ENCODE data around the gene GNG3.

Gene GNG3

GRCh38 chr11:62676698-62677097, 30.8 kb upstream of the GNG3 start:
- H3K4me3 ChIP-seq (ENCODE audit: low read depth, low read length) = no peak overlapping the region
- H3K27ac ChIP-seq = no peak overlapping the region
- no peak for DNase-seq
- peaks cover 12% of the 10 kb centered on the region for H3K36me3 ChIP-seq (replicated peaks)
- no peak for TF ChIP-seq CTCF (IDR thresholded peaks at IDR 0.05; ENCODE audit: low read depth, low read length, missing control alignments)
- H3K27me3 ChIP-seq (replicated peaks) = no peaks in the 10 kb centered on the region
- in situ Hi-C loops (cut with HindIII; ENCODE audit: low pct_ligation_motif_present, low sequenced_read_pairs) = no loop called here

- Histone ChIP-seq H3K27ac (no peak overlapping the region), H3K36me3 (replicated peaks) (peaks cover 12% of the 10 kb centered on the region), H3K27me3 (replicated peaks) (no peaks in the 10 kb centered on the region), H3K4me3 (ENCODE audit: low read depth, low read length) (no peak overlapping the region)
- no peak for DNase-seq
- TF ChIP-seq CTCF (IDR thresholded peaks at IDR 0.05; ENCODE audit: low read depth, low read length, missing control alignments) = no peak
- in situ Hi-C loops (cut with HindIII; ENCODE audit: low pct_ligation_motif_present, low sequenced_read_pairs) = no loop called here
These were observed 30.3 kb upstream of the GNG3 start for GRCh38 chr11:62677156-62677555.

GRCh38 chr11:62677714-62678113, 29.8 kb upstream of the GNG3 start:
- Histone ChIP-seq H3K27ac (no peak overlapping the region), H3K4me3 (ENCODE audit: low read depth, low read length) (peak overlapping the region; percentile 95), H3K27me3 (replicated peaks) (no peaks in the 10 kb centered on the region), H3K36me3 (replicated peaks) (peaks cover 12% of the 10 kb centered on the region)
- DNase-seq = no peak
- TF ChIP-seq CTCF (IDR thresholded peaks at IDR 0.05; ENCODE audit: low read depth, low read length, missing control alignments) = no peak
- in situ Hi-C loops (cut with HindIII; ENCODE audit: low pct_ligation_motif_present, low sequenced_read_pairs) = no loop called here

GRCh38 chr11:62678433-62678769, 29.1 kb upstream of the GNG3 start:
- peaks cover 12% of the 10 kb centered on the region for H3K36me3 ChIP-seq (replicated peaks)
- H3K27me3 ChIP-seq (replicated peaks) = no peaks in the 10 kb centered on the region
- H3K27ac ChIP-seq = peak overlapping the region; percentile 71
- DNase-seq = no peak
- TF ChIP-seq CTCF (IDR thresholded peaks at IDR 0.05; ENCODE audit: low read depth, low read length, missing control alignments) = no peak
- H3K4me3 ChIP-seq (ENCODE audit: low read depth, low read length) = peak overlapping the region; percentile 95
- in situ Hi-C loops (cut with HindIII; ENCODE audit: low pct_ligation_motif_present, low sequenced_read_pairs) = no loop called here

- in situ Hi-C loops (cut with HindIII; ENCODE audit: low pct_ligation_motif_present, low sequenced_read_pairs) = no loop called here
- H3K4me3 ChIP-seq (ENCODE audit: low read depth, low read length) = peak within 1 kb of the TSS; percentile 95
- DNase-seq = peak; percentile 87
- TF ChIP-seq CTCF (IDR thresholded peaks at IDR 0.05; ENCODE audit: low read depth, low read length, missing control alignments) = no peak
- peaks cover 12% of the 10 kb centered on the region for H3K36me3 ChIP-seq (replicated peaks)
- H3K27me3 ChIP-seq (replicated peaks) = no peaks in the 10 kb centered on the region
- peak within 1 kb of the TSS; percentile 71 for H3K27ac ChIP-seq
These were observed 28.4 kb upstream of the GNG3 start, which contains the start of gene UBXN1 for GRCh38 chr11:62678770-62679696. Gene UBXN1 (minus strand): TSS chr11:62679073. CDS start chr11:62678923, 150 bp downstream.

Measured in brain microvascular endothelial cell (primary cell).